Calu3 (cell line): Measurements from ENCODE around the gene DAB1. TPM values are rescaled to one million over a fixed set of nuclear protein-coding genes. Genes with fewer than 3 reads are reported as not detected.

Experiments
- BruUV-seq: library from RNA; stranded (reverse); fragments of 400-500 nt; replicated peaks from 2 replicates; lab custom pipeline; 2021; lab: Mats Ljungman, UMichigan
- CTCF ChIA-PET: fragments of 300-600 bp; sonication (Branson Sonifier 250); formaldehyde crosslinking; loops from one replicate; lab custom pipeline; 2022; ENCODE audit warnings: antibody characterized with exemption; lab: Charles Lee
- DNase-seq: peaks from one replicate; pipeline ENCODE4 v3.0.0; 2022
- H3K27ac Mint-ChIP-seq: one replicate; pipeline ENCODE4 v1.8.0; 2022; ENCODE audit warnings: mixed read lengths; ENCODE audit not compliant: unreplicated experiment
- H3K27me3 Mint-ChIP-seq: one replicate; pipeline ENCODE4 v1.8.0; 2022; ENCODE audit warnings: mixed read lengths; ENCODE audit not compliant: unreplicated experiment
- H3K36me3 Mint-ChIP-seq: one replicate; pipeline ENCODE4 v1.8.0; 2022; ENCODE audit warnings: mild to moderate bottlenecking, moderate library complexity, mixed read lengths; ENCODE audit not compliant: insufficient read depth, unreplicated experiment
- H3K4me1 Mint-ChIP-seq: one replicate; pipeline ENCODE4 v1.8.0; 2022; ENCODE audit warnings: mild to moderate bottlenecking, low read depth, mixed read lengths; ENCODE audit not compliant: unreplicated experiment
- H3K4me3 Mint-ChIP-seq: one replicate; pipeline ENCODE4 v1.8.0; 2022; ENCODE audit warnings: mild to moderate bottlenecking, low read depth, moderate library complexity, mixed read lengths; ENCODE audit not compliant: unreplicated experiment
- H3K9me3 Mint-ChIP-seq: one replicate; pipeline ENCODE4 v1.8.0; 2022; ENCODE audit warnings: low read depth, mixed read lengths; ENCODE audit not compliant: unreplicated experiment
- CTCF ChIP-seq: fragments of 200-600 bp; IDR thresholded peaks from one replicate; pipeline ENCODE4 v1.8.0; 2022; ENCODE audit warnings: antibody characterized with exemption; ENCODE audit not compliant: unreplicated experiment
- intact Hi-C: fragments of 100-400 bp; cut with micrococcal nuclease; formaldehyde crosslinking; loops from one replicate; pipeline ENCODE4 v1.10.0; 2022; ENCODE audit not compliant: unreplicated experiment
- total RNA-seq: library from RNA; stranded (reverse); gene quantifications from 2 replicates; pipeline ENCODE4 v1.2.3, GENCODE V29; 2022

The DAB1 gene
- total RNA-seq, 1 experiment from 2014 or later, result not detected

- Mint-ChIP-seq H3K27me3 (no peaks in the 10 kb centered on the region), H3K36me3 (no peaks in the 10 kb centered on the region), H3K4me1 (no peaks in the 10 kb centered on the region), H3K4me3 (no peak overlapping the region), H3K9me3 (peaks cover 11% of the 10 kb centered on the region), H3K27ac (no peak overlapping the region)
- intact Hi-C loops, result no loop called here
- CTCF ChIA-PET, result no interaction called here
- BruUV-seq, result no TSS peak
- no peak for TF ChIP-seq CTCF
- DNase-seq, result no peak
These were observed 330.7 kb downstream of the DAB1 start for GRCh38 chr1:57093122-57093521.

- Mint-ChIP-seq H3K4me1 (no peaks in the 10 kb centered on the region), H3K27me3 (no peaks in the 10 kb centered on the region), H3K9me3 (peaks cover 11% of the 10 kb centered on the region), H3K27ac (no peak overlapping the region), H3K4me3 (no peak overlapping the region), H3K36me3 (no peaks in the 10 kb centered on the region)
- BruUV-seq, result no TSS peak
- CTCF ChIA-PET, result no interaction called here
- no peak for DNase-seq
- intact Hi-C loops, result no loop called here
- TF ChIP-seq CTCF, result no peak
These were observed 332.2 kb downstream of the DAB1 start for GRCh38 chr1:57091642-57092041.

DNA sequence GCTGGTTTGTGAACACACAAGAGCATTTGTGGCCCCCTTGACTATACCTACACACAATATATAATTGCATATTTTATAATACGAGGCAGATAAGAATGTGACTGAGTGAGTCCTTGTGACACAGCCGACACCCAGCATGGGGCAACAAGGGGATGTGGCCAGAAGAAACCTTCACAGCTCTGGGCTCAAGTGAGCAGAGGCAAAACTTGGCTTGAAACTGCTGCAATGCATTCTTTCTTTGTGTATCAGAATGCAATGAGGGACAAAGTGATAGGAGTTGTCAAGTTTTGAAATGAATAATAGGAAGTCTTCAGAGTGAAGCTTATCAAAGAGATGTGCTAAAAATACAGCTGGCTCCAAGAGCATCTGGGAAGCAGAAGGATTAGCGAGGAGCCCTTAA, 334.0 kb downstream of the DAB1 start:
- CTCF ChIA-PET, result no interaction called here
- no peaks in the 10 kb centered on the region for H3K27me3 Mint-ChIP-seq
- DNase-seq, result no peak
- no peak overlapping the region for H3K27ac Mint-ChIP-seq
- H3K36me3 Mint-ChIP-seq, result no peaks in the 10 kb centered on the region
- intact Hi-C loops, result no loop called here
- no peaks in the 10 kb centered on the region for H3K4me1 Mint-ChIP-seq
- peaks cover 5% of the 10 kb centered on the region for H3K9me3 Mint-ChIP-seq
- BruUV-seq, result no TSS peak
- no peak overlapping the region for H3K4me3 Mint-ChIP-seq
- no peak for TF ChIP-seq CTCF

GRCh38 chr1:57089221-57089620, 334.6 kb downstream of the DAB1 start:
- H3K27me3 Mint-ChIP-seq, result no peaks in the 10 kb centered on the region
- no peak for TF ChIP-seq CTCF
- BruUV-seq, result no TSS peak
- H3K4me1 Mint-ChIP-seq, result no peaks in the 10 kb centered on the region
- H3K4me3 Mint-ChIP-seq, result no peak overlapping the region
- intact Hi-C loops, result no loop called here
- H3K9me3 Mint-ChIP-seq, result peaks cover 4% of the 10 kb centered on the region
- CTCF ChIA-PET, result no interaction called here
- no peaks in the 10 kb centered on the region for H3K36me3 Mint-ChIP-seq
- H3K27ac Mint-ChIP-seq, result no peak overlapping the region
- DNase-seq, result no peak
